Activated naive CD8-positive, alpha-beta T cell treated with anti-CD3 and anti-CD28 coated beads, Interleukin-2, amount 10 ng/mL, durations not matched to agents 7 days and 5 days (primary cell): Measurements from ENCODE around the gene COL13A1. TPM values are rescaled to one million over a fixed set of nuclear protein-coding genes. Genes with fewer than 3 reads are reported as not detected.

Experiments
- ATAC-seq: fragments of 150-1000 bp; cut with Tn5 transposase; one replicate; pipeline ENCODE4 v1.10.0; 2021; ENCODE audit warnings: low read depth, moderate library complexity
- POLR2A ChIA-PET: fragments of 350-600 bp; sonication (Branson Sonifier 250); formaldehyde crosslinking; loops from one replicate; lab custom pipeline; 2021; ENCODE audit warnings: antibody characterized with exemption; lab: Charles Lee
- DNase-seq: peaks from one replicate; pipeline ENCODE4 v3.0.0; 2021
- H3K27ac Mint-ChIP-seq: one replicate; pipeline ENCODE4 v1.8.0; 2022; ENCODE audit warnings: mild to moderate bottlenecking, mixed read lengths
- H3K27me3 Mint-ChIP-seq: one replicate; pipeline ENCODE4 v1.8.0; 2022; ENCODE audit warnings: mild to moderate bottlenecking, moderate library complexity, mixed read lengths
- H3K36me3 Mint-ChIP-seq: one replicate; pipeline ENCODE4 v1.8.0; 2021; ENCODE audit warnings: mild to moderate bottlenecking, mixed read lengths
- H3K4me1 Mint-ChIP-seq: one replicate; pipeline ENCODE4 v1.8.0; 2021; ENCODE audit warnings: mixed read lengths
- H3K4me3 Mint-ChIP-seq: one replicate; pipeline ENCODE4 v1.8.0; 2022; ENCODE audit warnings: mild to moderate bottlenecking, moderate library complexity, mixed read lengths
- H3K9me3 Mint-ChIP-seq: one replicate; pipeline ENCODE4 v1.8.0; 2021; ENCODE audit warnings: mixed read lengths
- total RNA-seq, 2 experiments: library from RNA; stranded (reverse); gene quantifications; one replicate each; pipeline ENCODE4 v1.2.3, GENCODE V29; 2021

The COL13A1 gene
- total RNA-seq, 2 experiments from 2014 or later: not detected

GRCh38 chr10:69800665-69801064 lies 1.0 kb upstream of the COL13A1 start:
- Mint-ChIP-seq H3K9me3 (peaks cover 5% of the 10 kb centered on the region), H3K36me3 (peaks cover 3% of the 10 kb centered on the region), H3K4me3 (no peak overlapping the region), H3K27me3 (peaks cover 57% of the 10 kb centered on the region), H3K4me1 (peaks cover 10% of the 10 kb centered on the region), H3K27ac (no peak overlapping the region)
- ATAC-seq (no peak), DNase-seq (no peak)
- POLR2A ChIA-PET: no interaction called here

GRCh38 chr10:69801094-69801433 lies 642 bp upstream of the COL13A1 start:
- DNase-seq (peak; percentile 62), ATAC-seq (peak; percentile 69)
- Mint-ChIP-seq H3K9me3 (peaks cover 5% of the 10 kb centered on the region), H3K4me3 (peak overlapping the region; percentile 26), H3K36me3 (peaks cover 3% of the 10 kb centered on the region), H3K4me1 (peaks cover 10% of the 10 kb centered on the region), H3K27ac (no peak overlapping the region), H3K27me3 (peaks cover 58% of the 10 kb centered on the region)
- POLR2A ChIA-PET: no interaction called here

GRCh38 chr10:69802424-69803161 lies 887 bp downstream of the COL13A1 start:
- peaks cover 10% of the 10 kb centered on the region for H3K4me1 Mint-ChIP-seq
- no peak overlapping the region for H3K4me3 Mint-ChIP-seq
- no peaks in the 10 kb centered on the region for H3K9me3 Mint-ChIP-seq
- DNase-seq (no peak), ATAC-seq (peak; percentile 24)
- H3K36me3 Mint-ChIP-seq: no peaks in the 10 kb centered on the region
- H3K27ac Mint-ChIP-seq: no peak overlapping the region
- H3K27me3 Mint-ChIP-seq: peaks cover 54% of the 10 kb centered on the region
- POLR2A ChIA-PET: no interaction called here

GRCh38 chr10:69803809-69804208 lies 2.1 kb downstream of the COL13A1 start:
- Mint-ChIP-seq H3K27ac (no peak overlapping the region), H3K9me3 (no peaks in the 10 kb centered on the region), H3K4me3 (no peak overlapping the region), H3K4me1 (peaks cover 8% of the 10 kb centered on the region), H3K36me3 (no peaks in the 10 kb centered on the region), H3K27me3 (peaks cover 52% of the 10 kb centered on the region)
- no peak for DNase-seq
- ATAC-seq: no peak
- POLR2A ChIA-PET: no interaction called here

GRCh38 chr10:69804775-69805174 lies 3.1 kb downstream of the COL13A1 start:
- H3K9me3 Mint-ChIP-seq: no peaks in the 10 kb centered on the region
- no peak for DNase-seq
- no peak for ATAC-seq
- H3K27ac Mint-ChIP-seq: no peak overlapping the region
- no peaks in the 10 kb centered on the region for H3K36me3 Mint-ChIP-seq
- peaks cover 46% of the 10 kb centered on the region for H3K27me3 Mint-ChIP-seq
- H3K4me3 Mint-ChIP-seq: no peak overlapping the region
- peaks cover 4% of the 10 kb centered on the region for H3K4me1 Mint-ChIP-seq
- POLR2A ChIA-PET: no interaction called here

- H3K36me3 Mint-ChIP-seq: no peaks in the 10 kb centered on the region
- H3K27ac Mint-ChIP-seq: no peak overlapping the region
- POLR2A ChIA-PET: no interaction called here
These were observed 5.4 kb downstream of the COL13A1 start for GRCh38 chr10:69807122-69807521.

GRCh38 chr10:69807696-69808095 lies 6.0 kb downstream of the COL13A1 start:
- H3K4me1 Mint-ChIP-seq: no peaks in the 10 kb centered on the region
- POLR2A ChIA-PET: no interaction called here
- no peaks in the 10 kb centered on the region for H3K36me3 Mint-ChIP-seq
- H3K27me3 Mint-ChIP-seq: peaks cover 23% of the 10 kb centered on the region
- ATAC-seq: no peak
- no peak overlapping the region for H3K27ac Mint-ChIP-seq
- no peak for DNase-seq
- no peaks in the 10 kb centered on the region for H3K9me3 Mint-ChIP-seq
- no peak overlapping the region for H3K4me3 Mint-ChIP-seq

More at GRCh38 chr10:69807122-69807521, 5.4 kb downstream of the COL13A1 start:
- Mint-ChIP-seq H3K4me1 (no peaks in the 10 kb centered on the region), H3K9me3 (no peaks in the 10 kb centered on the region), H3K4me3 (no peak overlapping the region), H3K27me3 (peaks cover 25% of the 10 kb centered on the region)
- DNase-seq (no peak), ATAC-seq (no peak)

- no peak for ATAC-seq
- POLR2A ChIA-PET: no interaction called here
- DNase-seq: no peak
- H3K4me3 Mint-ChIP-seq: no peak overlapping the region
- H3K9me3 Mint-ChIP-seq: no peaks in the 10 kb centered on the region
- H3K27ac Mint-ChIP-seq: no peak overlapping the region
- no peaks in the 10 kb centered on the region for H3K36me3 Mint-ChIP-seq
- no peaks in the 10 kb centered on the region for H3K4me1 Mint-ChIP-seq
- H3K27me3 Mint-ChIP-seq: peaks cover 10% of the 10 kb centered on the region
These were observed 7.6 kb downstream of the COL13A1 start for GRCh38 chr10:69809318-69809717.

GRCh38 chr10:69810097-69810496 lies 8.4 kb downstream of the COL13A1 start:
- POLR2A ChIA-PET: no interaction called here
- ATAC-seq: no peak
- Mint-ChIP-seq H3K4me1 (no peaks in the 10 kb centered on the region), H3K27me3 (peaks cover 2% of the 10 kb centered on the region), H3K36me3 (no peaks in the 10 kb centered on the region), H3K9me3 (no peaks in the 10 kb centered on the region), H3K4me3 (no peak overlapping the region), H3K27ac (no peak overlapping the region)
- DNase-seq: no peak

- no peak for DNase-seq
- no peak for ATAC-seq
- H3K27ac Mint-ChIP-seq: no peak overlapping the region
- H3K4me1 Mint-ChIP-seq: no peaks in the 10 kb centered on the region
- H3K9me3 Mint-ChIP-seq: no peaks in the 10 kb centered on the region
- H3K36me3 Mint-ChIP-seq: no peaks in the 10 kb centered on the region
- H3K27me3 Mint-ChIP-seq: peaks cover 2% of the 10 kb centered on the region
- no peak overlapping the region for H3K4me3 Mint-ChIP-seq
- POLR2A ChIA-PET: no interaction called here
These were observed 9.1 kb downstream of the COL13A1 start for GRCh38 chr10:69810675-69811397.

GRCh38 chr10:69813632-69814031 lies 11.9 kb downstream of the COL13A1 start:
- Mint-ChIP-seq H3K27ac (no peak overlapping the region), H3K4me1 (peaks cover 13% of the 10 kb centered on the region), H3K4me3 (no peak overlapping the region), H3K9me3 (peaks cover 3% of the 10 kb centered on the region), H3K36me3 (no peaks in the 10 kb centered on the region), H3K27me3 (no peaks in the 10 kb centered on the region)
- ATAC-seq (no peak), DNase-seq (no peak)
- POLR2A ChIA-PET: no interaction called here

GRCh38 chr10:69814251-69814650 lies 12.5 kb downstream of the COL13A1 start:
- H3K27ac Mint-ChIP-seq: no peak overlapping the region
- H3K36me3 Mint-ChIP-seq: peaks cover 1% of the 10 kb centered on the region
- H3K4me3 Mint-ChIP-seq: no peak overlapping the region
- DNase-seq (no peak), ATAC-seq (no peak)
- no peaks in the 10 kb centered on the region for H3K27me3 Mint-ChIP-seq
- H3K4me1 Mint-ChIP-seq: peaks cover 13% of the 10 kb centered on the region
- POLR2A ChIA-PET: no interaction called here
- peaks cover 7% of the 10 kb centered on the region for H3K9me3 Mint-ChIP-seq

- Mint-ChIP-seq H3K9me3 (peaks cover 8% of the 10 kb centered on the region), H3K27ac (no peak overlapping the region), H3K4me1 (peaks cover 18% of the 10 kb centered on the region), H3K27me3 (no peaks in the 10 kb centered on the region), H3K36me3 (peaks cover 4% of the 10 kb centered on the region), H3K4me3 (no peak overlapping the region)
- POLR2A ChIA-PET: interaction anchor here (0.6 kb wide), 1 partner anchor 43 kb away, joined by 6 read pairs; no protein-coding TSS in a partner anchor
- DNase-seq (no peak), ATAC-seq (no peak)
These were observed 13.4 kb downstream of the COL13A1 start for GRCh38 chr10:69815104-69815503.

- DNase-seq (no peak), ATAC-seq (no peak)
- peaks cover 20% of the 10 kb centered on the region for H3K4me1 Mint-ChIP-seq
- H3K9me3 Mint-ChIP-seq: peaks cover 8% of the 10 kb centered on the region
- H3K4me3 Mint-ChIP-seq: no peak overlapping the region
- peaks cover under 1% of the 10 kb centered on the region for H3K27me3 Mint-ChIP-seq
- POLR2A ChIA-PET: interaction anchor here (0.9 kb wide), 1 partner anchor 21 kb away, joined by 4 read pairs; no protein-coding TSS in a partner anchor
- no peak overlapping the region for H3K27ac Mint-ChIP-seq
- peaks cover 4% of the 10 kb centered on the region for H3K36me3 Mint-ChIP-seq
These were observed 14.8 kb downstream of the COL13A1 start for GRCh38 chr10:69816521-69816920.
